ENCODE measurements around the gene RNF11. TPM values are rescaled to one million over a fixed set of nuclear protein-coding genes. Genes with fewer than 3 reads are reported as not detected.

The RNF11 gene
- total RNA-seq, 1 donor from 2014 or later, result 87.7 TPM

DNA sequence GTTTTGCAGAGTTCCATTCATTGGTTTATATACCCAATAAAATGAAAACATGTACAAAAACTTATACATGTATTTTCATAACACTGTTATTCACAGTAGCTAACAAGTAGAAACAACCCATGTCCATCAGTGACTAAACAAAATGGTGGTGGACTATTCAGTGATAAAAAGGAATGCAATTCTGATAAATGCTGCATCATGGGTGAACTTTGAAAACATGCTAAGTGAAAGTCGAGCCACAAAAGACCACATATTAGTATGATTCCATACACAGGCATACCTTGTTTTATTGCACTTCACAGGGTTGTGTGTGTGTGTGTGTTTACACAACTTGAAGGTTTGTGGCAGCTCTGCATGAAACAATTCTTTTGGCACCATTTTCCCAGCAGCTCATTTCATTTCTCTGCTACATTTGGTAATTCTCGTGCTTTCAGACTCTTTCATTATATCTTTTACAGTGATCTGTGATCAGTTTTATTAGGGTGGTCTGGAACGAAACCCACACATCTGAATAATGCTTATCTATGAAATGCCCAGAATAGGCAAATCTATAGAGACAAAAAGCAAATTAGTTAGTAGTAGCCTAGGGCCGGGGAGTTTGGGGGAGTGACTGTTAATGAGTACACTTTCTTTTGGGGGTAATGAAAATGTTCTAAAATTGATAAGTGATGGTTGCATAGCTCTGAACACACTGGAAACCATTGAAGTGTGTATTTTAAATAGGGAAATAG is 27.2 kb downstream of the RNF11 start:
- DNase-seq (ENCODE audit: low read depth, low spot score), result no peak

GRCh38 chr1:51264451-51264850 is 28.4 kb downstream of the RNF11 start:
- peak; percentile 43 for DNase-seq (ENCODE audit: low read depth, low spot score)

GRCh38 chr1:51265618-51266017 is 29.5 kb downstream of the RNF11 start:
- DNase-seq (ENCODE audit: low read depth, low spot score), result no peak

DNA sequence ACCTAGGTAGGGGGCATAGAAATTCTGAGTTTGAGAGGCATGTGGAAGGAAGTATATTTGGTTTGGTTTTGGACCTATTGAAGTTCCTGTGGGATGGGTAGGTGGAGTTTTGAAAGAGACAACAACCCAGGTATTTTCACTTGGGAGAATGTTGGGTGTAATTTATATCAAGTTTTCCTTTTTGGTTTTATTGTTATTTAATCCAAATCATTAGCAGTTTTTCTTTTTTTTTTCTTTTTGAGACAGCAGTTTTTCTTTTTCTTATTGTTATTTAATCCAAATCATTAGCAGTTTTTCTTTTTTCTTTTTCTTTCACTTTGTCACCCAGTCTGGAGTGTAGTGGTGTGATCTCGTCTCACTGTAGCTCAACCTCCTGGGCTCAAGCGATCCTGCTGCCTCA is 30.1 kb downstream of the RNF11 start:
- no peak for DNase-seq (ENCODE audit: low read depth, low spot score)

DNA sequence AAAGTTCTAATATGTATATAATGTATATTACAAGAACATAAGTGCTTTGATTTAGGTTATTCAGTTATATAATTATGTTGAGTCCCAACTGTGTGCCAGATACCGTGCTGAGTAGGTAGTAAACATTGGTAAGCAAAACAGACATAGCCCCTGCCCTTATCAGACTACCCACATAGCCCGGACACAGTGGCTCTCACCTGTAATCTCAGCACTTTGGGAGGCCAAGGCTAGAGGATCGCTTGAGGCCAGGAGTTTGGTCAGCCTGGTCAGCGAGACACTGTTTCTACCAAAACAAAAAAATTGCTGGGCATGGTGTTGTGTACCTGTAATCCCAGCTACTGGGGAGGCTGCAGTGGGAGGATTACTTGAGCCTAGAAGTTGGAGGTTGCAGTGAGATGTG is 30.7 kb downstream of the RNF11 start:
- DNase-seq (ENCODE audit: low read depth, low spot score), result no peak

DNA sequence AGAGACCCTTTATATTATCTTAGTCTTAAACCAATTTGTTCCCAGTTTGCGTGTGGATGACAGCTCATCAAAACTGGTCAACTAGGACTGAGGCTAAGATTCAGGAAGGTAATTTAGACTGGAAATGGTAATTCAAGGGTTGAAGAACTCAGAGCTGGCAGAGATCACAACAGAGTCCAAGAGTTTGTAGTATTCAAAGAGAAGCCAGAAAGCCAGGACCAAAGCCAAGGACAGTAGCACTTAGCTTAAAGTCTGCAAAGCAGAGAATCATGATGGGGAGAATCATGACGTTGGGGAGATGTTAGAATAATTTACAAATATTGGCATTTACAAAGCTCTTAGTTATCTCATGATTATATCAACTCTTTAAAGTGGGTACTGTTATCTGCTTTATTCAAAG is 32.6 kb downstream of the RNF11 start:
- no peak for DNase-seq (ENCODE audit: low read depth, low spot score)

GRCh38 chr1:51270751-51271150 is 34.7 kb downstream of the RNF11 start:
- DNase-seq (ENCODE audit: low read depth, low spot score), result no peak

DNA sequence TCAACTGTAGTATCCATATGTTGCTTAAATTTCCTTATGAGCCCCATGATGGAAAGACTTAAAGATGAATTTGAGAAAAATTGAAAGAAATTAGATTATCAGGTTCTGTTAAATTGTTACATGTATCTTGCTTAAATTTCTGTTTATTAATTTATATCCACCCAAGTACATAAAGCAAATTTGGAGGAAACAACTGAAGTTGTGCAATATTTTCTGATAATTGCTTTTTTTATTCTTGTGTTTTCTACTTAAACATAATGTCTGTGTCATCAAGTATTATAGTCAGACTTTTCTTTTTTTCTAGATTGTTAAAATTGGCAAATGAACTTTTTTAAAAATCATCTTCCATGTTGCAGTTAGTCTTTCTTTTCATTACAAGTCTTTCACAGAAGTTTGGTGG is 36.8 kb downstream of the RNF11 start:
- DNase-seq (ENCODE audit: low read depth, low spot score), result no peak

- no peak for DNase-seq (ENCODE audit: low read depth, low spot score)
Observed at GRCh38 chr1:51274676-51275075, 38.6 kb downstream of the RNF11 start.

DNA sequence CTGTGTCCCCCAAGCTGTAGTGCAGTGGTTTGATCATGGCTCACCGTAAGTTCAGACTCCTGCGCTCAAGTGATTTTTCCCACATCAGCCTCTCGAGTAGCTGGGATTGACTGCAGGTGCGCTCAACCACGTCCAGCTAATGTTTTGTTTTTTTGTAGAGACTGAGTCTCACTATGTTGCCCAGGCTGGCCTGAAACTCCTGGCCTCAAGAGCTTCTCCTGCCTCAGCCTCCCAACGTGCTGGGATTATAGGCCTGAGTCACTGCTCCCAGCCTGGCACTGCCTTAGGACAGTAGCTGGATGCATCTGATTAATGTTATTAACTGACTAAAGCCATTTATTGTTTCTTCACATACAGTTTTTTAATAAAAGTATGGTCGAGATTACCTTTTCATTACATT is 40.2 kb downstream of the RNF11 start:
- no peak for DNase-seq (ENCODE audit: low read depth, low spot score)

DNA sequence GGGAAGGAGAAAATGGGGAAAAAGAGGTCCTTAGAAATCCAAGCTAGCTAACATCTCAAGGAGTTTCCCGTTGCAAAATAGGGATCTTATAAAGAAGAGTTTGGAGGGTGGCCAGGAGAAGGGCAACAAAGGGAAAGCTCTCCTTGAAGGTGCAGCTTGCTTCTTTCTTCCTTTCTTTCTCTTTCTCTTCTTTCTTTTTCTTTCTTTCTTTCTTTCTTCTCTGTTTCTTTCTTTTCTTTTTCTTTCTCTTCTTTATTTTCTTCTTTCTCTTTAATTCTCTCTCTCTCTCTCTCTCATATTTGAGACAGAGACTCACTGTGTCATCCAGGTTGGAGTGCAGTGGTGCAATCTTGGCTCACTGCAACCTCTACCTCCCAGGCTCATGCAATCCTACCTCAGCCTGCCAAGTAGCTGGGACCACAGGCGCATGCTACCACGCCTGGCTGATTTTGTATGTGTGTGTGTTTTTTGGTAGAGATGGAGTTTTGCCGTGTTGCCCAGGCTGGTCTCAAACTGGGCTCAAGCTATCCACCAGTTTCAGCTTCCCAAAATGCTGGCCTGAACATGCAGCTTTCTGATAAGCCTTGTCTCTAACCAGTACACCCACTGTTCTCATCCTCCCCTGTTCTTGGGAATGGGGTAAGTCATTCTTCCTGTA is 44.4 kb downstream of the RNF11 start:
- no peak for DNase-seq (ENCODE audit: low read depth, low spot score)

- DNase-seq (ENCODE audit: low read depth, low spot score), result no peak
Observed at GRCh38 chr1:51281807-51282206, 45.7 kb downstream of the RNF11 start.

GRCh38 chr1:51282605-51283004 is 46.5 kb downstream of the RNF11 start:
- no peak for DNase-seq (ENCODE audit: low read depth, low spot score)

DNA sequence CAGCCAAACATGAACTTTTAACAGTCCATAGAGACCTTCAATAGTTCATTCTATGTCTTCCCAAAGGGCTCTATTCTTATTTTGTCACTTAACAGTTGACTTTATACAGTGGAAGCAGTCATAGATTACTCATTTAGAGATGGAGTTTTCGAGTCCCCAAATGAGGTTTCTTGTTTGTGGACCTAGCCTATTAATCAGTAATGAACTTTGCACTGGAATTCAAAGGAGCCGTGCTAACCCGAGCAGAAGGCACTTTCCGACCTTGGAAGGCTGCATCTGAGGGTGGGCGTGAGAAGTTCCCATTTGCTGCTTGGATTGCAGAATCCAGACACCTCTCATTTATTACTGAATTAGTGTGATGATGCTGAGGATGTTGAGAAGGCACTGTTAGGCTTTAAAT is 47.9 kb downstream of the RNF11 start:
- no peak for DNase-seq (ENCODE audit: low read depth, low spot score)

DNA sequence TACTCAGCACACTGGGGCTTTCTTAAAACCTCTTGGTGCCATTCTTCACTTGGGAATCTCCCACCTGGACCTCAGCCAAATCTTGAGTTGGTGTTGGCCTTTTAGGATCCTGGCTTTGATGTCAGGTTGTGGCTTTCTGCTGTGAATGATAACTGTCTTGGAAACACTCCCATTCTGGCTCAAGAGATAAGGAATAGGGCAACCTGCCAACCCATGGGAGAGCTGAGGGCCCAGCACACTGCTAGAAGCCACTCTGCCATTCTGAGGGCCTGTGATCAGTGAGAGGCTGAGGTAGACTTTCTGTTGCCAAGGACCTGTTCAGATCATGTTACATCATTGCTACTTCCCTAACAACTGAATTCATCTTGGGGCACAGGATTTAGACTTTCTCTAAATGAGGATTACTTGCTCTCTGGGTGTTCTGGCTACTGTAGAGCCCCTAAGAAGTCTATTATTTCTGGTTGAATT is 48.4 kb downstream of the RNF11 start:
- peak; percentile 71 for DNase-seq (ENCODE audit: low read depth, low spot score)

- no peak for DNase-seq (ENCODE audit: low read depth, low spot score)
Observed at GRCh38 chr1:51285055-51285454, 49.0 kb downstream of the RNF11 start.

DNA sequence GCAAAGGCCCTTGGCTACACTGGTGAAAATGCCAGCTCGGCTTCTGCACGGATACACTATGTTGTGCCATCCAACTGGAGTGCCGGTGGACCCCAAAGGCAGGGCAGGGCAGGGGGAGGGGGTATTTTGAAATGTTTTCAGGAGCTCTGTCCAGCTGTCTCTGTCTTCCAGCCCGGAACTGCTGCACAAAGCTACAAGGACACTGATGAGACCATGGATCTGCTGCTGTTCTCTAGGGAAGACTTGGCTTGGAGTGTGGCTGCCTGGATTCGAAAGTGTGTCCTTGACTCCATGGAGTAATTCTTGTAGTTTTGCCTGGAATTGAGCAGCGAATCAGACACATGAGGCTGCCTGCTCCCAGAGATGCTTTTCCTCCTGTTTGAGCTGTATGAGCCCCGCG is 51.9 kb downstream of the RNF11 start:
- DNase-seq (ENCODE audit: low read depth, low spot score), result no peak

DNA sequence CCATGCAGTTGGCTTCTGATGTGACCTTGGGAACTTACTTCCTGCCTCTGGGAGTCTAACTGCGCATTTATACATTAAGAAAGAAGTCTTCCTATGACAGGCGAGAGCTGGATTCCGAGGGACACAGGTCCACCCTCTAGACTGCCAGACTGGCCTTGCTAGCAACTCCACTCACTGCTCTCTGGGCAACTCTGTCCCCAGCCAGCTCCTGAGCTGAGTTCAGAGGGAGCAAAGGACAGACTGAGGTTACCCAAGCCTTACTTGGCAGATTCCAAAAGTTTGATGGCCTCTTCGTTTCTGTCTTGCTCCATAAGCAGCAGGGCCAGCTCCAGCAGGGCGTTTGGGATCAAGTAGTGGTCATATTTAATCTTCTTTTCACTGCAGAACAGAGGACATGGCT is 52.5 kb downstream of the RNF11 start:
- no peak for DNase-seq (ENCODE audit: low read depth, low spot score)

GRCh38 chr1:51289676-51290488 is 53.8 kb downstream of the RNF11 start:
- DNase-seq (ENCODE audit: low read depth, low spot score), result no peak

DNA sequence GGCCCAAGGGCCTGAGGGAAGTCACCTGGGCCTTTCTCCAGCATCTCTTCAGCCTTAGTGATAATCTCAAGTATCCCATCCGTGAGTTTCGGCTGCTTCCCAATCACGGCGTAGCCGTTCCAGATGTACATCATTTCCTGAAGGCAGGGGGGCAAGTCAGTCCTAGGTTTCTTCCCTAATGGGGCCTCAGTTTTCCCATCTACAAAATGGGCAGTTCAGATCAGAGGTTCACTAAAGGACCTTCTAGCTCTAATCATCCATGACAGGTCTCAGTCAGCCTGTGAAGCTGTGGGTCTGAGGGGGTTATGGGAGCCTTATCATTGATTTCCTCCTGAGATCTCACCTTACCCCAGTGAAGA is 54.4 kb downstream of the RNF11 start:
- no peak for DNase-seq (ENCODE audit: low read depth, low spot score)

DNA sequence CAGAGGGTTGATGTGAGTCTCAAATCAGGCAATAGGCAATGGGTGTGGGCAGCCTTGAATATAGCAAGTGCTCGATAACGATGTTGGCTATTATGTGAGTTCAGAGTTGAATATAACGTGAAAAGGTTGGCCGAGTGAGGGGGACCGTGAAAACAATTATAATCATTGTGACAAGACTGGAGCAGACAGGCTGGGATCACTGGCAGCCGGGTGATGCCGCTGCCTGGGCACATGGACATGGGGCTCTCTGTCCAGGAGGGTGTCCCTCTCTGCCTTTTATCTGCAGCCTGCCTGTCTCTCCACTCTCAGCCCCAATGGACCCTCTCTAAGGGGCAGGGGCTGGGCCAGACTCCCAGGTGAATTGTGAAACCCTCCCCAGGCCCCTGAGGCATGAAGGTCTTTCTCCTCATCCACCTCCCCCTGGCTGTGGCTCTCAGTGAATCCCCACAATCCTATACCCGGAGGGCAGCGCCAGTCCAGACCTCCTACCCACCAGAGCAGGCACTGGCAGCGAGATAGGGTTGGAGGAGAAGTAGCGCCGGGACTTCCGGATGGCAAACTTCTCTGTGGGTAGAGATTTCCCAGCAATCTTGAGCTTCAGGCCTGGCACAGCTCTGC is 57.9 kb downstream of the RNF11 start:
- no peak for DNase-seq (ENCODE audit: low read depth, low spot score)

DNA sequence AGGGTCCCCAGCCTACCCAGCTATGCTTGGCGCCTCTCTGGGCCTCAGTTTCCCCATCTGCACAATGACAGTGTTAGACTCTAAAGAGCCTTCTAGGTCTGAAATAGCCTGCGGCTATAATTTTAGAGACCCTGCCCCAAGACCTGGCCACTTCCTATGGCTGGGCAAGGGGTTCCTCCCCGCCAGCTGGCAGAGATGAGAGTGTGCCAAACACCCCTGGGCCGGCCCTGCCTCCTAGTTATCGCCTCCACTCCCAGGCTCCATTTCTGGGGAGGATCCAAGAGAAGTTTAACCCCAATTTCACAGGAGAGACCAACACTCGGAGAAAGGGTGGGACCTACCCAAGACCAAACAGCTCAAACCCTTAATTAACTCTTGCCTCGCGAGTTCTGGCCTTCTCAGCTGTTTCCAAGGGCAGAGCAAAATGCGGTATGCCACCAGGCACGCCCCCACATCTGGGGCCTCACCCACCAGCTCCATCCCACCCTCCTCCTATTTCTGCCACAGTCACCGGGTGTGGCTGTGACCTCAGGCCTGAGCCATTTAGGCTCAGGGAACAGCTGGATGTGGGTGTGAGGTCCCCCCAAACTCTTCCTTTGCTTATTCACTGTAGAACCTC is 58.6 kb downstream of the RNF11 start:
- DNase-seq (ENCODE audit: low read depth, low spot score), result no peak

Measured in pulmonary artery endothelial cell (primary cell).